T-helper 1 cell (primary cell): Measurements from ENCODE around the gene ARHGAP27.
A peak's percentile ranks its signal among the peaks of the same experiment; 100 is the strongest.
"Not testable (repeated sequence)": the region's sequence is repeated elsewhere in the genome, so short reads cannot be mapped to it uniquely, and the experiment has no call there.

ENCODE experiments used
- DNase-seq, 5 donors: peaks; one replicate each; pipeline ENCODE4 v3.0.0-alpha.2; 2012 to 2020
- total RNA-seq, 4 donors: gene quantifications; one replicate each; lab custom pipeline; 2026; lab: John Stamatoyannopoulos, UW

The ARHGAP27 gene, protein sequence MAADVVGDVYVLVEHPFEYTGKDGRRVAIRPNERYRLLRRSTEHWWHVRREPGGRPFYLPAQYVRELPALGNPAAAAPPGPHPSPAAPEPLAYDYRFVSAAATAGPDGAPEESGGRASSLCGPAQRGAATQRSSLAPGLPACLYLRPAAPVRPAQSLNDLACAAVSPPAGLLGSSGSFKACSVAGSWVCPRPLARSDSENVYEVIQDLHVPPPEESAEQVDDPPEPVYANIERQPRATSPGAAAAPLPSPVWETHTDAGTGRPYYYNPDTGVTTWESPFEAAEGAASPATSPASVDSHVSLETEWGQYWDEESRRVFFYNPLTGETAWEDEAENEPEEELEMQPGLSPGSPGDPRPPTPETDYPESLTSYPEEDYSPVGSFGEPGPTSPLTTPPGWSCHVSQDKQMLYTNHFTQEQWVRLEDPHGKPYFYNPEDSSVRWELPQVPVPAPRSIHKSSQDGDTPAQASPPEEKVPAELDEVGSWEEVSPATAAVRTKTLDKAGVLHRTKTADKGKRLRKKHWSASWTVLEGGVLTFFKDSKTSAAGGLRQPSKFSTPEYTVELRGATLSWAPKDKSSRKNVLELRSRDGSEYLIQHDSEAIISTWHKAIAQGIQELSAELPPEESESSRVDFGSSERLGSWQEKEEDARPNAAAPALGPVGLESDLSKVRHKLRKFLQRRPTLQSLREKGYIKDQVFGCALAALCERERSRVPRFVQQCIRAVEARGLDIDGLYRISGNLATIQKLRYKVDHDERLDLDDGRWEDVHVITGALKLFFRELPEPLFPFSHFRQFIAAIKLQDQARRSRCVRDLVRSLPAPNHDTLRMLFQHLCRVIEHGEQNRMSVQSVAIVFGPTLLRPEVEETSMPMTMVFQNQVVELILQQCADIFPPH
- 69.2 to 113 (median 103) reads per million in 4 donors for total RNA-seq

DNA sequence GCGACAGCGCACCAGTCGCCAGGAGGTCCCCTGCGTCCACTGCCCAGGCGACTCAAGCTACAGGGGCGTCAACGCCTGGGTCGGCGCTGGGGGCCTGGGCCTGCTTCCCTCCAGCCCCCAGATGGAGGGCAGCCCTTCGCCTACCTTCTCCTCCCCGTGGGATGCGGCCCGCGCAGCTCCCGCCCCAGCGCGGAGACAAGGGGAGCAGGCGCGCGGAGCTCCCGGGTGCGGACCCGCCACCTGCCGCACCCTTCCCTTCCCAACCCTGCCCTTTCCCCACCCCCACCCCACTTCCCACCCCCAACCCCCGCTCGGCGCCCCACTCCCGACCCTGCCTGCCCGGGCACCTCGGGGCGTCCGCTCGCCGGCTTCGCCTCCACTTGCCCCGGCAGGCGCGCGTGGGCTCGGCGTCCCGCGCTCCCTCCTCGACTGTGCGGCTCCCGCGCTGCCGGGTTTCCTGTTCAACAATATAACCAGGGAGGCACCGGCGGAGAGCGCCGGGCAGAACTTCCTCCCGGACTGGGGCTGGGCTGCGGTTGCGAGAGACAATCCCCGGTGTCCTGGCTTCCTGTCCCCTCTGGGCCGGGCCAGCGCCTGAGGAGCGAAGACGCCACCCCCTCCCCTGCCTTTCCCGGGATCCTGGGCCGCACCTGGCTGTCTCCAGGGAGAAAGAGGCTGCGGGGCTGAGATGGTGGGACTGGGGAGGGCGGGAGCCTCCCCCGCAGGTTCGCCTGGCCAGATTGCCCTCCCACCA is at the start of gene ARHGAP27:
Gene ARHGAP27 (minus strand): TSS at position 466 of the 754 bp plus-strand sequence. CDS start 2,591 bp downstream, outside the sequence.
- DNase-seq = peak in 1 of 5 donors; percentile 29

DNA sequence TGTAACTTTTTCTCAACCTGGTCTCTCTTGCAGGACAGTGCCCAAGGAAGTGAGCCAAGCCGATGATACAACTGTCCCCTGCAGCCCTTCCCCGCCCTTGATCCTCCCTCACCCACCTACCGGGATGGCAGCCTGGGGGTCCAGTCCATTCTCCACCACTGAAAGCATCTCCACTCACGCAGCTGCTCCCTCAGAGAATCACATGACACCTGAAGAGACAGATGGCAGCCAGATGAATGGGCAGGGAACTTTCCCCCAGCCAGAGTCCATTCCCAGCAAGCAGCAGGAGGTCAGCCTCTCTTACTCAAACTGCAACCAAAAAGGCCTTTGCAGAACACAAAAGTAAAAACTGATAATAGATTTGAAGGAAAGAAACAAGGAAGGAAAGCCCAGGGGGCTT is 49.6 kb upstream of the ARHGAP27 start:
- not testable (repeated sequence) for DNase-seq

DNA sequence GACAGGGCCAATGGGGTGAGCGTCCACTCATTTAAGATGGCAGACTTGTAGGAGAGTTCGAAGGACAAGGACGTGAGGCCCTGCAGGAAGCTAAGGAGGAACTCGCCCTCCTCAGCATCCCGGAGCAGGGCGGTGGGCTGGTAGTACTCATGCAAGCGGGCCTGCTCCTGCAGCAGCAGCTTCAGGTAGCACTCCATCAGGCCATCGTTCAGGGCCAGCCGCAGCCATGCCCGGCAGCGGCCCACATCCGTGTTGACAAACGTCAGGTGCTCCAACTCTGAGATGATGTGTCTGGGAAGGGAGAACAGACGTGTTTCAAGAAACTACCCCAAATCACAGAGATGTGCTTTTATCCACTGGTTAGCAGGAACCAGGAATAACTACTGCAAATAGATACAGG is 42.8 kb upstream of the ARHGAP27 start:
- not testable (repeated sequence) for DNase-seq

DNA sequence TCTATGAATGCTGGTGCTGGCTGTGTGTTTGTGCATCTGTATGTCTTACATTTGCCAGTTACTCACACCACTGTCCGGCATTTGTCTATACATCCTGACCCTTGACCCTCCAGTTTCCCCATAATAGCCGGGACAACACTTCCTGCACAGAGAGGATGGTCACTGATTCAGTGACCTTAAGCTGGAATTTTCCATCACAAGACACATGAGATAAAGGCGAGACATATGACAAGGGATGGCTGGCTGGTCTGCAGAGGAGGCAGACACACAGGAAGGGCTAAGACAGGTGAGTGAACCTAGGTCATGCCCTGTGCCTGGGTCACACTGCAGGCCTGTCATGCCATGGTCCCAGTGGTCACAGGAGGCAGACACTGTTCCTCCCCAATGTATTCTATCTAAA is 39.6 kb upstream of the ARHGAP27 start:
- DNase-seq = not testable (repeated sequence)

DNA sequence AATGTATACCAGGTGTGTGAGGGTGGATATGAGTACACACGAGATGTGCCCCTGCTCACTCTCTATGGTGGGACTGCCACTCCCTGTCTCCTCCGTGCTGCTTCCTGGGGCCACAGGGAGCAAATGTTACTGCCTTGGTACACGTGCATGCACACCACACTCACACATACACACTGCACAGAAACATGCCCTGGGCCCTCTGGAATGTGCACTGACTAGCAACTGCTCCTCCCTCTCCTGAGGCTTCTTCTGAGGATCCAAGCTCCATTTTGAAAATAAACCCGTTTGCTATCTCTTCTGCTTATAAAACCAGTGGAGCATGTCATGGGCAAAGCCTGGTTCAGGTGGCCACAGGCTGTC is 36.5 kb upstream of the ARHGAP27 start:
- DNase-seq = not testable (repeated sequence)

DNA sequence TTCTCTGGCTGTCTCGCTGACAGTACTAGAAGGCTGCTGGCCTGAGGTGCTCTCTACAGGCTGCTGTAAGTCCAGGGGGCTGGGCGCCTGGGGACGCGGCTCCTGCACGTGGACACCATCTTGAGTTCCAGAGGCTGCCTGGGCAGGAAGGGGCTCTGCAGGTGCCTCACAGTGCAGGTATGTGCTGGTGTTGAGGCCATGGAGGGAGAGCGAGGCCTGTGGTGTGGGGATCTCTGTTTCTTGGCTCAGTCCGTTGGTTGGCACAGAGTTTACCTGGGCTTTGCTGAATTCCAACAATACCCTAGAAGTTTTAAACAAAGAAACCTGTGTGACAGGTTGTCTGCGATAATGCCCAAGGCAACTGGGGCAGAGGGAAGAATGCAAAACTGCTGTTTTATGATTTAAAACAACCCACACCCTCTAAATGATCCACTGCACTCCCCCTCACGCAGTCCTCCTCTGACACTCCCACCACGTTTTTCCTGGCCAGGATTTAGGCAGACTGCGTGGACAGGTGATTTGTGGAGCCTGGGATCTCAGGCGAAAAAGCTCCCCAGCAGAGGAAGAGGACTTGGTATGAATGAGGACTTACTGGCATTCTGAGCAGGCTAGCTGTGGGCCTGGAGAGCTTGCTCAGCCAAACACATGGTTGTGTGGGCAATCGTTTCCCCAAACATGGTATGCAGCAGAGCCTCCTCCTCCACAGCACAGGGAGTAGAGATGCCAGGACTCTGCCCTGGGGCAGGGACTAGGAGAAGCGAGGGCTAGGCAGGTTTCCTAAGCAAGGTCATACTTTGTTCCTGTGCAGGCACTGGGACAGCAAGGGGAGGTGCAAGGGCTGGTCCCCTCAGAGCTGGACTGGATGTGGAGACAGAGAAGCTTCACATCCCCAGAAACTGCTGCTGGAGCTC is 35.9 kb upstream of the ARHGAP27 start:
- DNase-seq = not testable (repeated sequence)

DNA sequence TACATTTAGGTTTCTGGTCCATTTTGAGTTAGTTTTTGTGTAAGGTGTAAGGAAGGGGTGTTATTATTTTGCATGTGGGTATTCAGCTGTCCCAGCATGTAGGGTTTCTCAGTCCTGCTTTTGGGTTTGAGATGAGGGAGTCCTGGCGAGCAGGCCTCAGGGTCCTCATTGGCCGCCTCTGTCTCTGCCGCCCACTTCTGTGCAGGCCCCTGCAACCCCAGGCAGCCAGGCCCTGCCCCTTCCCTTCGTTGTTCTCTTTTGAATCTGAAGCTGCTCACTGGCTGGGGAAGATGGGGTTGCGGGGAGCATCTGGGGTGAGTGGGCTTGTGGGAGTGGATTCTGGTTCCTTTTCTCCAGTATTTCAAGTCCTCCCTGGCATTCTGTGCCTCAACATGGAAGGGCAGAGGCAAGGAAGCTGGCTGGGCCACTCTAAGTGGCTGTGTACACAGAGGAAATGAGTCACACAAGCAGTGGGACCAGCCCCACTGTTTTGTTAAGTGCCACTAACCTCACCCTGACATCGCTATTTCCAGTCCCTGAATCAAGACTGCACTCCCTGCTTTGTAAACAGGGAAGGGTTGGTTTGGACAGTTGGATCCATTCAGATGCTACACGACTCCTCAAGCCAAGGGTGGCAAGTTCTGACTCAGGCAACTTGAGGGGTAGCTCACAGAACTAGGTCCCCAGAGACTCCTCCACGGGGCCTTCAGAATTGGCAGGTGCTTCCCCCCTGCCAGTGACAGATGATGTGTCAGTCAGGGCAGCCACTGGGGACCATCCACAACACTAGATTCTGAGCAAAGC is 29.1 kb upstream of the ARHGAP27 start:
- peak in 1 of 5 donors; percentile 54 for DNase-seq

DNA sequence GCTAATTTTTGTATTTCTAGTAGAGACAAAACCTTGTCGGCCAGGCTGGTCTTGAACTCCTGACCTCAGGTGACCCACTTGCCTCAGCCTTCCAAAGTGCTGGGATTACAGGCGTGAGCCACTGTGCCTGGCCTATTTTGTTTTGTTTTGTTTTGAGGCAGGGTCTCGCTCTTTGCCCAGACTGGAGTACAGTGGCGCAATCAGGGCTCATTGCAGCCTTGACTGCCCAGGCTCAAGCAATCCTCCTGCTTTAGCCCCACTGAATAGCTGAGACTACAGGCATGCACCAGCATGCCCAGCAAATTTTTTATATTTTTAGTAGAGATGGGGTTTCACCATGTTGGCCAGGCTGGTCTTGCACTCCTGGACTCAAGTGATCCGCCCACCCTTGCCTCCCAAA is 27.8 kb upstream of the ARHGAP27 start:
- not testable (repeated sequence) for DNase-seq

DNA sequence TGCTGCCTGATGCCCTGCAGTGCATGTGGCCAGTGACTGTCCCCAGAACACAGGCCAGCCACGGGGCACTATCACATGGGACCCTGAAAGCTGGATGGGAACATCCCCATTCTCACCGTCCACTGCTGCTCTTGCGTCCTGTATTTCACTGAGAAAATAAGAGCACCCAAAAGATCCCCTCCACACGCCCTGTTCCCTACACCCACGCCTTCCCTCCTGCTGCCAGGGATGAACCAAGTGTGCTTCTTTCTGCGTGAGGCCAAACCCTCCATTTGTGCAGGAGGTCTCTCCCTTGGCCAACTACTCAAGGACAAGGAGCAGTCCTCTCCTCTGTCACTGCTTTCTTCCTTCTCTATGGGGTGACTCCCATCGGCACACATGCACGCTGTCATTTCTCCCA is 21.7 kb upstream of the ARHGAP27 start:
- DNase-seq = not testable (repeated sequence)

DNA sequence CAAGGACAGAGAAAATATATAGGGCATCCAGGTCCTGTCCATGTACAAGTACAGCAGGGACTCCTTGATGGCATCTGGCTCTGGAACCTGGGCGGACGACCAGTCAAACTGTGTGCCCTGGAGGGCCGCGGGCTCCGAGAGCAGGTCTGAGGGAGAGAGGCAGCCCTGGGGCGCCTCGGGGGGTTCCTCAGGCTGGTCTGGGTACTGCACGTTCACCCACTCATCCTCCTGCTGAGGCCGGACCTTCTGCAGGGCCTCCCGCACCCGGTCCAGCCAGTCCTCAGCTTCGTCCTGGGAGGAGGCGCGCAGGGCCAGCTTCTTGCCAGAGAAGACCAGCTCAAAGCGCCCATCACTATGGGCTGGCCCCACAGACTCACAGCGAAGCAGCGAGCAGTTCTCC is 21.1 kb upstream of the ARHGAP27 start:
- DNase-seq = not testable (repeated sequence)

DNA sequence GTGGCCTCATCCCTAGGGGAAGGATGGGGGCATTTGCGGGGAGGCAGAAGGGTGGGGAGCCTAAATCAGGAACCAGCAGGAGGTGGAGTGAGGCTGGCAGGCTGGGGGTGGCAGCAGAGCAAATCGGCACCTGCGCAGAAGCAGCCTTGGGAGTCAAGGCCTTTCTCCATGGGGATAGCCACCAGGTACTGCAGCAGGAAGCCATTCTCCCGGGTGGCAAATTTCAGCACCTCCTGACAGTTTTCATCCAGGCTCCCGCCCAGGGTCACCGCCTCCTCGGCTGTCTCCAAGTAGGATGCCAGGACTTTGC is 20.5 kb upstream of the ARHGAP27 start:
- DNase-seq = not testable (repeated sequence)

DNA sequence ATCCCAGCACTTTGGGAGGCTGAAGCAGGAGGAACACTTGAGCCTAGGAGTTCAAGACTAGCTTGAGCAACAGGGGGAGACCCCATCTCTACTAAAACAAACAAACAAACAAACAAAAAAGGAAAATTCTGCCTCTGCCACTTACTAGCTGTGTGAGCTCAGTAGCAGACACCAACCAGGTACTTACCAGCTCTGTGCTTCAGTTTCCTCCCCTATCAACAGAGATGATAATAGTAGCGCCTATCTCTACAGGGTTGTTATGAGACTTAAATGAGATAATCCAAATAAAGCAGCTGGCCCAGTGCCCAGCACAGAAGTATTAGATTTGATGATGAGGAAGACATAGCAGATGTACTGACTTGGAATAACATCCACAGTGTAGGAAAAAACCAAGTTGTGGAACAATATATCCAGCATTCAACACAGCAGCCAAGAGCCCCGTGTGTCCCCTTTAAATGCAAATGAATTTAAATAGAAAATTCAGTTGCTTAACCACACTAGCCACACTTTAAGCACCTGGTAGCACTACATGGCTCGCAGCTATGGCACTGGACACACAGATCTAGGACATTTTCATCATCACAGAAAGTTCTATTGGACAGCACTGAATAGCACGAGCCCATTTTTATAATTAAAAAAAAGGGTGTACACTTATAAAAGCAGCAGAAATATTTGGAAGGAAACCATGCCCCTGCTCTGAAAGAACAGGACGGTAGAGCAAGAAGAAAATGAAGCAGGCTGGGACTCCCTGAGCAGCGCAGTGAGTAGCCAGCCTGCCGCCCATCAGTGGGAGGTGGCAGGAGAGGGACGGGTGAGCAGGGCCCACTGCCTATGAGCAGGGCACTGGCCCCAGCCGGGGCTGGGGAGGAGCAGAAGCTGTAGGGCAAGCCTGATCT is 19.9 kb upstream of the ARHGAP27 start:
- DNase-seq = not testable (repeated sequence)

DNA sequence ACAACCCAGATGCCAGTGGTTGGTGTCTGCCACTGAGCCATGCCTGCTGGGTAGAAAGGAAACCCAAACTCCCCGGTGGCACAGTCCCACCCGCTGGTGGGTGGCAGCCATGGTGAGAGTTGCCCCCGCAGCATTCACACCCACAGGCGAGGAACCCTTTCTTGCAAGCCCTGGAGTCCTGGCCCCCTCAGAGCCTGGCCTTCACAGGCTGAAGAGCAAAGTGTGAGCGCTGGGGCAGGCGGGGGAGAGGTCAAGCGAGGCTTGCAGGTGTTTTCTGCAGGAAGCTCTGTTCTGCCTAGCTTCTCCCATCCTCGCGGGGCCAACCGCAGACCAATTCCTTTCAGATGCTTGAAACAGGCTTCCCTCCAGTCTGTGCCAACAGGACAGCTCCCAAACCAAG is 19.0 kb upstream of the ARHGAP27 start:
- DNase-seq = not testable (repeated sequence)

DNA sequence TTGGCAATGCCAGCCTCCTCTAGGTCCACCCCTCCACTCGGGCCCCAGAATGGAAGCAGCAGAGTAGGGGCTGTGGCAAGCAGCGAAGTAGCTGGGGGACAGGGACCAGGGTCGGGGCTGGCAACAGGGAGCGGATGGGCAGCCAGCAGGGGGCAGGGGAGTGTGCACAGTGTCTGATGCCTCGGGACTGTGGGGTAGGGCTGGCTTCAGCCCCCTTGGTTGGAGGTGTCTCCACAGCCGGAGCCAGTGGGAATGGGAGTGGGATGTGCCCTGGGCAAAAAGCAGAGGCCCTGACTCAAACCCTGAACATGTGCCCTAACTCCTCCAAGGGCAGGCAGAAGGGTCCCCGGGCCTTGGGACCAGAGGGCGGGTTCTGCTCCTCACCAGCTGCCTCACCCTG is 18.5 kb upstream of the ARHGAP27 start:
- DNase-seq = no peak

DNA sequence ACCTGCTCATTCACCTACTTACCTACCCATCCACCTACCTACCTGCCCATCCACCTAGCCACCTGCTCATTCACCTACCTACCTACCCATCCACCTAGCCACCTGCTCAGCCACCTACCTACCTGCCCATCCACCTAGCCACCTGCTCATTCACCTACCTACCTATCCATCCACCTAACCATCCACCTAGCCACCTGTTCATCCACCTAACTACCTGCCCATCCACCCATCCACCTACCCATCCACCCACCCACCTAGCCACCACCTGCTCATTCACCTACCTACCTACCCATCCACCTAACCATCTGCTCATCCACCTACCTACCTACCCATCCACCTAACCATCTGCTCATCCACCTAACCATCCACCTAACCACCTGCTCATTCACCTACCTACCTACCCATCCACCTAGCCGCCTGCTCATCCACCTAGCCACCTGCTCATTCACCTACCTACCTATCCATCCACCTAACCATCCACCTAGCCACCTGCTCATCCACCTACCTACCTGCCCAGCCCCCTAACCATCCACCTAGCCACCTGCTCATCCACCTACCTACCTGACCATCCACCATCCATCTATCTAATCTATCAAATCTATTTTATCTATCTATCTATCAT is 17.1 kb upstream of the ARHGAP27 start:
- not testable (repeated sequence) for DNase-seq

DNA sequence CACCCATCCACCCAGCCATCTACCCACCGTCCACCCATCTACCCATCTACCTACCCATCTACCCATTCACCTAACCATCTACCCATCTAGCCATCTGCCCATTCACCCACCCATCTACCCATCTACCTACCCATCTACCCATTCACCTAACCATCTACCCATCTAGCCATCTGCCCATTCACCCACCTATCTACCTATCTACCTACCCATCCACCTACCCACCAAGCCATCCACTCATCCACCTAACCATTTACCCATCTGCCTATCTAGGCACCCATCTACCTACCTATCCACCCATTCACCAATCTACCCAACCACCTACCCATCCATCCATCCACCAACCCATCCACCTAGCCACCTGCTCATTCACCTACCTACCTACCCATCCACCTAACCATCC is 16.6 kb upstream of the ARHGAP27 start:
- DNase-seq = not testable (repeated sequence)

DNA sequence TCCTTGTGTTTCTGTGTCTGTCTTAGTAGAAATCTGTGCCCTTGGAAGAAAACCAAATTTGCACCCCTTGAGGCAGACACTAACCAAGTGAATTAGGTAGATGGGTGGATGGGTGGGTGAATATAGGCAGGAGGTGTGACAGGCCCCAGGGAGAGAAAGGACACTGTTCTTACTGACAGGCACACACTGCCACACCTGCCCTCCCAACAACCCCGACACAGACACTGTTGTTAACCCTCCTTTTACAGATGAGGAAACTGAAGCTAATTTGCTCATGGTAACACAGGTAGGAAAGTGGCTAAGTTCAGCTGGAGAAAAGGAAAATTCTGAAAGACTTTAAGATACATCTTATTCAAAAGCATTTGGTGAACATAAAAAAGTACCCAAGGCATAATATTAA is 15.8 kb upstream of the ARHGAP27 start:
- not testable (repeated sequence) for DNase-seq

DNA sequence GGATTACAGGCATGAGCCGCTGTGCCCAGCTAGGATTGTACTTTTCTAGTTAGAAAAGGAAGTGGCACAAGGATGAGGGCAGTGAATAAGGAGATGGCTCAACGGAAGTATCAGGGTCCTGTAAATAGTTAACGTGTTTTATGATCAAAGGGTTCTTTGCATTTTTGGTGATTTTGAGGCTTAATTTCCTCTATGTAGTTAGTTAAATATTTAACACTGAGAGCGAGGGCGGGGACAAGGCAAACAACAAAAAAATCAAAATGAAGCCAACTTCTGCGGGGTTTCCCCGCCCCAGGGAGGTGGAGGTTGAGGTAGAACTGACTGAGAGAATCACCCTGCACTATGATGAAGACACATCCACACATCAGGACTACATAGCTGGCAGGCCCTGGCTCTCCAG is 15.4 kb upstream of the ARHGAP27 start:
- DNase-seq = not testable (repeated sequence)

DNA sequence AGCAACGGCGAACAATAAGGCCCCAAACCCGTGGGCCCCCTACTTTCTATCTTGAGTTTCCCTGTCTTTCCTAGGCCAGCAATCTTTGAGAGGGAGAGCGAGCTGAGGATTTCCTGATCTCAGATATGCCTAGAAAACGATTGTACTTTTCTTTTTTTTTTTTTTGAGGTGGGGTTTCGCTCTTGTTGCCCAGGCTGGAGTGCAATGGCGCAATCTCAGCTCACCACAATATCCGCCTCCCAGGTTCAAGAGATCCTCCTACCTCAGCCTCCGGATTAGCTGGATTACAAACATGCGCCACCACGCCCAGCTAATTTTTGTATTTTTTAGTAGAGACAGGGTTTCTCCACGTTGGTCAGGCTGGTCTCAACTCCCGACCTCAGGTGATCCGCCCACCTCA is 15.0 kb upstream of the ARHGAP27 start:
- DNase-seq = not testable (repeated sequence)
